ENCODE measurements around the gene BMP8B.

Gene BMP8B

DNA sequence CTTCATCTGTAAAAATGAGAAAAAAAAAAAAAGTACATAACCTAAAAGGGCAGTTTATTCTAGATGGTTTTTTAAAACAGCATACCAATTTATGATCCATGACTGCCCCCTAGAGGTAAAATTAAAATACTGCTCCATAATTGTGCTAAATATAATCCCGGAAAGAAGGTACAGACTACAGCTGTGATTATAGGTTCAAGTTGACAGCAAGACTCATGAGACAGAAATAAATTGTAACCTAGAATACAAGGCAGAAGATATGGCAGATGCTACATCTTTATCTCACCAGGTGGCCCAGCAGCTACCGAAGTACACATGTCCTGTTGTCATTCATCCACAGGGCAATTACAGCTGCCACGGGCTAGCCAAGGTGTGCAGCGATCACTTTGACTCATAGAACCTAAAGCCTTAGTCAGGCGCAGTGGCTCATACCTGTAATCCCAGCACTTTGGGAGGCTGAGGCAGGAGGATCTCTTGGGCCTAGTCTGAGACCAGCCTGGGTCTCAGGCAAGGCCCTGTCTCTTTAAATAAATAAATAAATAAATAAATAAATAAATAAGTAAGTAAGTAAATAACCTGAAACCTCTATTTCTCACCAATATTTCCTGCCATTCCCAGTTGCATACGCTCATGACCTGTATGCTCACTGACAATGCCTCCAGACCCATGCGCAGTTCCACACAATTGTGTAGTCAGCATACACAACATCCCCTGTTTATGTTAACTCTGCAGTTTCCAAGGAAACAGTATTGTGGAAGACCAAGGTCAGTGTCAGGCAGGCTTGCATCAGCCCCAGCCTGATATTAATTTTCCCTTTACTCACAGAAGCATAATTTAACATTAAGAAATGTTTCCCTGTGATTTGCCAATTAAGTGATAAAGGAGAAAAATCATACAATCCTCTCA is 68.3 kb downstream of the BMP8B start:
- peak; percentile 45 to 51 for ATAC-seq

DNA sequence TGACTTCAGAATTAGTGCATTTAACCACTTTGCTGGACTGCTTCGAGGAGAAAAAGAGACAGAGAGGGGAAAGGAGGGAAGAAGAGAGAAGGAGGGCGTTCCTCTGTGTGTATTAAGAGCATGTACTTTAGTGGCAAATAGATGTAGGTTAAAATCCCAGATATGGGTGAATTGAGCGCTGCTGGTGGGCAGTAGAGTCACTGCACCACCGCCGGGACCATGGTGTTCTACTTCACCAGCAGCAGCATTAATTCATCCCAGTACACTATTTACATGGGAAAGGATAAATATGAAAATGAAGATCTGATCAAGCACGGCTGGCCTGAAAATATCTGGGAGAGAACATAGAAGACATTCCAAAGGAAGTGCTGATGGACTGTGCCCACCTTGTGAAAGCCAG is 70.9 kb downstream of the BMP8B start:
- ATAC-seq, result no peak

DNA sequence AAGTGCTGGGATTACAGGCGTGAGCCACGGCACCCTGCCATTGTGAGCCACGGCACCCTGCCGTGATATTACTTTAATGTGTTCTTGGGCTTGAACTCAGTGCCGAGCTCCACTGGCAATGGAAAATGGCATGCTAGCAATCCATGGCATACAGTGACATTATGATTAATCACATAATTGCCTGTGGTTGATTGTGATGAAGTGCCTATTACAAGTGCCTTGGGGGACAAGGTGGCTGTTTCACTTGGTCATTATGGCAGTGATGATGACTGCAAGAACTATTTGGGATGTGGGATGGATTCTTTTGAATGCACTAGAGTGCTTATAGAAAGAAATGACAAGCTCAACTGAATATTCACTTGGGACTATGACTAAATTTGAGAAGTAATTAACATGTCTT is 75.1 kb downstream of the BMP8B start:
- ATAC-seq, result no peak

DNA sequence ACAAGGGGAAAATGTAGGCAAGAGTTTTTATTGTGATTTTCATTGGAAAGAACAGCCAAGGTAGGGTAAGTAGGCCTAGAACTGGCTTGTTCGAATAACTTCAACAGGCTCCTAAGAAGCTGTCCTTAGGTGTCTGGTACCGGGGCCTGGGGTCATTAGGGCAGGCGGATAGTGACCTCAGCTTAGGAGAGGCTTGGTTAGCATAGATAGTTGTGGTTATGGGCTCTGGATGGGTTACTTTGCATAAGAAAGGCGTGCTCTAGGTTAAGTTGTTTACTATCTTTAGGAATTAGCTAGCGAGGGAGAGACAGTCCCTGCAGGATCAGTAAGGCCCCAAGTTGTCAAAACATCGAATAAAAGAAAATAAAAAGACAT is 76.7 kb downstream of the BMP8B start:
- no peak for ATAC-seq

DNA sequence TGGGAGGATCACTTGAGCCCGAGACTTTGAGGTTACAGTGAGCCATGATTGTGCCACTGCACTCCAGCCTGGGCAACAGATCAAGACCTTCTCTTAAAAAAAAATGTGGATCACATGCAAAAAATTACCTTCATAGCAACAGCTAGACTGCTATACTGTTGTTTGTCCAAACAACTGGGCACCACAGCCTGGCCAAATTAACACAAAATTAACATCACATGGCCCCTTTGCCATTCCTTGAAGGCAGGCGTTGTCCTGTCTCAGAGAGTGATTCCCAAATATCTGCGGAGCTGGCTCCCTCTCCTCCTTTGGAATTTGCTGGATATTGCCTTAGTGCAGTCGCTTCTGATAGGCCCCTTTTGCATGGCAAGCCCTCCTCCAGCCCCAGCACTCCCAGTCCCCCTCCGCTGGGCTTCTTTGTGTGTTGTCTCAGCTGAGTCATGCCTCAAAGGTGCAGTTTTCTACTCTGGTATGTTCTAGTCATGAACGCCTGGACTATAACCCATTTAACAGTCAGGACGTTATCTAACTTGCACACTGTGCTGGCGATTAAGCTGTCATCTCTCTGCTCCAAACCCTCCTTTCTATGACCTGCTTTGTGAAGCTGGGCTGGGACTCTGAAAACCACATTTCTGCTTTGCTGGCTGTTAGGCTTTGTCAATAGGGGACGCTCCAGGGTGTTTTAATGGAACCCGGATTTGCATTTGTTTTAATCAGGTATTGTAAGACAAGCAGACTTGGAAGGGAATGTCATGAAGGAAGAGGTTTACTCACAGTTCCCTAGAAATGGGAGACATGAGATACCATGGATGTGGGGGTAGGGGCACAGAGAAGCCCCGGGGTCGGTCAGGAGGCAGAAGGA is 77.3 kb downstream of the BMP8B start:
- ATAC-seq, result no peak

DNA sequence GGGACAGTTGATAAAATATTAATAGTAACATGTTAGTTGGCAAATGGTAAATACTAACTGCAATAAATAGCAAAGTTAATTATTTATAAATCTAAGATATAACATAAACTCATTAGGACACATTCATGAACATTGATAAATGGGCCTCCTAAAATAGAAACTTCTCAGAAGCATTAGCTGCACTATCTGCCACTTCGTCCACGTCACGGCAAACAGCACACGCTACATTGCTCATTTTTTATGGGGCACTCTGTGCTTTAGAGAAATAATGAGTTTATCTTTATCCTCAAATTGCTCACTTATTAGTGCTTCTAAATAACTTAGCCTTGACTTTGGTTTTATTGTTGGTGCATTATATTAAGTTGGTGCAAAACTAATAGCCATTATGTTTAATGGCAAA is 81.2 kb downstream of the BMP8B start:
- no peak for ATAC-seq
